ENCODE results near the gene CALML3. TPM values are rescaled to one million over a fixed set of nuclear protein-coding genes. Genes with fewer than 3 reads are reported as not detected.

Gene CALML3
- total RNA-seq, 2 experiments from 2014 or later, result not detected

GRCh38 chr10:5530412-5530806, 5.6 kb downstream of the CALML3 start:
- peaks cover 4% of the 10 kb centered on the region for H3K27me3 Mint-ChIP-seq
- no peaks in the 10 kb centered on the region for H3K9me3 Mint-ChIP-seq (ENCODE audit: low read depth)
- H3K36me3 Mint-ChIP-seq, result no peaks in the 10 kb centered on the region
- no peaks in the 10 kb centered on the region for H3K4me1 Mint-ChIP-seq
- no peak overlapping the region for H3K4me3 Mint-ChIP-seq
- H3K27ac Mint-ChIP-seq, result no peak overlapping the region
- CTCF ChIA-PET, result interaction anchor here (0.7 kb wide), 1 partner anchor 88 kb away, joined by 3 read pairs; no protein-coding TSS in a partner anchor
- no peak for DNase-seq
- no peak for ATAC-seq

DNA sequence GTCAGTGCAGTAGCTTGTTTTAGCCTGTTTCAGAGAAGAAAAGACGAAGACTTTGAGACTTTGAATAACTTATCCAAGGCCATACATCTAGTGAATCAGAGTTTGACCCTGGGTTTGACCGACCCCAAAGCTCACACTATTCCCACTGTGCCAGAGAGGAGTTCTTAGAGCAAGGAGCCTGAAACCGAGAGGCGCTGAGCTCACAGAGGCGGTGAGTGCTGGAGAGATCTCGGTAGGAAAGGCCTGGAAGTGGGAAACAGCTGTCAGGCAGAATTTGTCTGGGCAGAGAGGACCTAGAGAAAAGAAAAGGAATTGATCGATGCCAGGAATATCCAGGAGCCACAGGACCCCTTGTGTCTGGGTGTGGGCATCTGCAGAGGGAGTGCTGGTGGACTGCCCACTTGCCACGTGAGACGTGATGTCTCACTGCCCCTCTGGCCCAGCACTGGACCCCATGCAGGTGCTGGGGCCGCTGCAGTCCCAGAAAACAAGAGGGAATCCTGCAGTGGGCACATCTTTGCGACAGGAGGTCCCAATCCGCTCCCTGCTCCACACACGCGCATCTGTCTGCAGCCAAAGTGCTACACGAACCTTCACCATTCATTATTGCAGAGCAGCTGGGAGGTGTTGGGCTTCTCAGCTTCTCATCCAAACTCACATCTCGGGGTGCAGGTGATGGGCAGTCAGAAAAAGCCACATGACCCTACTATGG, 6.2 kb downstream of the CALML3 start:
- no peak overlapping the region for H3K4me3 Mint-ChIP-seq
- H3K9me3 Mint-ChIP-seq (ENCODE audit: low read depth), result no peaks in the 10 kb centered on the region
- DNase-seq, result no peak
- H3K27me3 Mint-ChIP-seq, result peaks cover 4% of the 10 kb centered on the region
- no peaks in the 10 kb centered on the region for H3K36me3 Mint-ChIP-seq
- H3K27ac Mint-ChIP-seq, result no peak overlapping the region
- CTCF ChIA-PET, result interaction anchor here (0.7 kb wide), 1 partner anchor 89 kb away, joined by 3 read pairs; no protein-coding TSS in a partner anchor
- no peaks in the 10 kb centered on the region for H3K4me1 Mint-ChIP-seq
- ATAC-seq, result no peak

- DNase-seq (no peak), ATAC-seq (no peak)
- Mint-ChIP-seq H3K4me1 (no peaks in the 10 kb centered on the region), H3K36me3 (no peaks in the 10 kb centered on the region), H3K27me3 (peaks cover 4% of the 10 kb centered on the region), H3K27ac (no peak overlapping the region), H3K9me3 (ENCODE audit: low read depth) (no peaks in the 10 kb centered on the region), H3K4me3 (no peak overlapping the region)
- CTCF ChIA-PET, result no interaction called here
Measured at GRCh38 chr10:5531558-5532306, 7.0 kb downstream of the CALML3 start.

- no peaks in the 10 kb centered on the region for H3K36me3 Mint-ChIP-seq
- CTCF ChIA-PET, result no interaction called here
Measured at GRCh38 chr10:5532307-5532605, 7.5 kb downstream of the CALML3 start.

DNA sequence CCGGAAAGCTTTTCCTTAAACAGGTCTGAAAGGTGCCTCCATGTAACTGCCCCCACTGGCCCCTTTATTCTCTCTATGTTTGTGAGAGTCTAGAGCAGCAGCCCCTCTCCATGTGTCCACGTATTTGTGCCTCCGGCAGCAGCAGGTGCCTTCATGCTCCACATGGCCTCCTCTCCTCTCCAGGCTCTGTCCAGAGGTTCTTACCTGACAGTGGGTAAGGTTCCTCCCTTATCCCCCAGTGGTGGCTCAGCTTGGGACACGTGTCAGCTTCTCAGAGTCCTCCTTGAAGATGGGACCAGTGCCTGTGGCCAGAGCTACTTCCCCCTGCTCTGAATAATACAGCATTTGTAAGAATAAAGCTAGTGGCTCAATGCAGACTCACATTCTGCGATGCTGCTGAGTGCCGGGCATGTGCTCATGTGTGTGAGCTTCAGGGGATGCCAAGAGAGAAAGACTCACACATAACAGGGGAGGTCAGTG, 7.9 kb downstream of the CALML3 start:
- CTCF ChIA-PET, result no interaction called here
- no peaks in the 10 kb centered on the region for H3K36me3 Mint-ChIP-seq
- peaks cover 4% of the 10 kb centered on the region for H3K27me3 Mint-ChIP-seq
- DNase-seq (no peak), ATAC-seq (no peak)
- H3K9me3 Mint-ChIP-seq (ENCODE audit: low read depth), result no peaks in the 10 kb centered on the region
- no peaks in the 10 kb centered on the region for H3K4me1 Mint-ChIP-seq
- H3K4me3 Mint-ChIP-seq, result no peak overlapping the region
- no peak overlapping the region for H3K27ac Mint-ChIP-seq

More at GRCh38 chr10:5532307-5532605, 7.5 kb downstream of the CALML3 start:
- peaks cover 4% of the 10 kb centered on the region for H3K27me3 Mint-ChIP-seq
- DNase-seq, result no peak
- no peak overlapping the region for H3K27ac Mint-ChIP-seq
- ATAC-seq, result no peak
- H3K4me3 Mint-ChIP-seq, result no peak overlapping the region
- no peaks in the 10 kb centered on the region for H3K4me1 Mint-ChIP-seq
- no peaks in the 10 kb centered on the region for H3K9me3 Mint-ChIP-seq (ENCODE audit: low read depth)

GRCh38 chr10:5533098-5533731, 8.5 kb downstream of the CALML3 start:
- ATAC-seq (no peak), DNase-seq (no peak)
- no peak overlapping the region for H3K4me3 Mint-ChIP-seq
- no peaks in the 10 kb centered on the region for H3K4me1 Mint-ChIP-seq
- CTCF ChIA-PET, result no interaction called here
- H3K36me3 Mint-ChIP-seq, result no peaks in the 10 kb centered on the region
- H3K27ac Mint-ChIP-seq, result no peak overlapping the region
- H3K27me3 Mint-ChIP-seq, result peaks cover 9% of the 10 kb centered on the region
- no peaks in the 10 kb centered on the region for H3K9me3 Mint-ChIP-seq (ENCODE audit: low read depth)

DNA sequence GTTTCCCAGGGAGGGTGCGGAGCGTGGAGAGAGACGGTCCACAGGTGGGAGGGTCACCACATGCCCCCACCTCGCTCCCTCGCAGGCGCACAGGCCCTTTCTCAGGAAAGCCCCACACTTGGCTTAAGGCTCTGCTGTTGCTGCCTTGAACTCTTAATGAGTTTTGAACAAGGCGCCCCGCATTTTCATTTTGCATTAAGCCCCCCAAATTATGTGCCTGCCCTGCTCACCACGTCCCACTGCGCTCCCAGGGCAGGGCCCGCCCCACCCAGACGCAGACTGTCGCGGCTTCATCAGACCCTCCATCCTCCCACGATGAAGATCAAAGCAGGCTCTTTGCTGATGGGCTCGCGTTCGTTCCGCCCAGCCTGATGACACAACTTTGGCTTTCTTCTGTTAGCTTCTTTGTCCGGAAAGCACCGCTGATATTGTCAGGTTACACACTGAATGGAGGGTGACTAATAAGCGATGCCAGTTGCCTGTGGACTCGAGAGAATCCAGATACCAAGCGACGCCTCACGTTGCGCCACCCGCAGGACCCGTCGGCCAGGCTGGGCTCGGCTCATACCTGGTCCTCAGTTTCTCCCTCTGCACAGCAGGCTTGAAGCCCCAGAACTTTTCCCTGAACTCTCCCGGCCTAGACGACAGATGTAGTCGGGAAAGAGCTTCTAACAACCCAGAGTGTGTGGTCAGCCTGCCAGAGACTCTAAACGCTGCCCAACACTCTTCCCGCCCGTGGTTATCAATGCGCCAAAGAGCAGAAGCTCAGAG, 9.5 kb downstream of the CALML3 start:
- Mint-ChIP-seq H3K36me3 (no peaks in the 10 kb centered on the region), H3K27me3 (peaks cover 16% of the 10 kb centered on the region)
- CTCF ChIA-PET, result no interaction called here

GRCh38 chr10:5534880-5535856, 10.4 kb downstream of the CALML3 start:
- Mint-ChIP-seq H3K27ac (no peak overlapping the region), H3K27me3 (peaks cover 16% of the 10 kb centered on the region), H3K9me3 (ENCODE audit: low read depth) (no peaks in the 10 kb centered on the region), H3K36me3 (no peaks in the 10 kb centered on the region), H3K4me1 (no peaks in the 10 kb centered on the region), H3K4me3 (no peak overlapping the region)
- CTCF ChIA-PET, result no interaction called here
- DNase-seq, result no peak
- ATAC-seq, result no peak

More for the DNA sequence above, 9.5 kb downstream of the CALML3 start:
- Mint-ChIP-seq H3K9me3 (ENCODE audit: low read depth) (no peaks in the 10 kb centered on the region), H3K27ac (no peak overlapping the region), H3K4me3 (no peak overlapping the region), H3K4me1 (no peaks in the 10 kb centered on the region)
- ATAC-seq (no peak), DNase-seq (no peak)

DNA sequence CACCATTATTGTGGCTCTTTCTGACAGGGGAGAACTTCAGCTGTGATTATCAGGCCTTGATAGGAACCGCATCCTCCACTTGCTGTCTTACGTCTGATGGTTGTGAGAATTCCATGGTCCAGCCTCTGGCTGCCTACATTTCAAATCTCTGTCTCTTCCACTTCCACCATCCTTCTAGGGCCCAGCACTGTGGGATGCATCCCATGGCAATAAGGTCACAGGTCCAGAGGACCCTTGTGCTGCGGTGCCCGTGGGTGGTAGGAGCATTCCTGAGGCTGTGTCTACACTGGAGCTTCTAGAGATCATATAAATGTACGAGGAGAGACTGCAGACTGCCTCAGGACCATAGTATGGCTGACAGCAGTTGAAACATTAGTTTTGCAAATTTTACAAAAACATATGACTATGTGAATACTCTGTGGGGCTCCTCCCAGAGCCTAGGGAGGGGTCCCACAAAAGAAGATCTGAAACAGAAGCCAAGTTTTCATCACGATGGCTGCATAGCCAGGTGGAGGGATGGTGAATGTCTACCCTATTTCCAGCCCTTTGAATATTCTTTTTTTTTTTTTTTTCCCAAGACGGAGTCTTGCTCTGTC, 11.8 kb downstream of the CALML3 start:
- DNase-seq (no peak), ATAC-seq (no peak)
- H3K4me1 Mint-ChIP-seq, result no peaks in the 10 kb centered on the region
- H3K27me3 Mint-ChIP-seq, result peaks cover 26% of the 10 kb centered on the region
- peaks cover 2% of the 10 kb centered on the region for H3K36me3 Mint-ChIP-seq
- H3K27ac Mint-ChIP-seq, result no peak overlapping the region
- no peak overlapping the region for H3K4me3 Mint-ChIP-seq
- CTCF ChIA-PET, result no interaction called here
- H3K9me3 Mint-ChIP-seq (ENCODE audit: low read depth), result peaks cover 4% of the 10 kb centered on the region

DNA sequence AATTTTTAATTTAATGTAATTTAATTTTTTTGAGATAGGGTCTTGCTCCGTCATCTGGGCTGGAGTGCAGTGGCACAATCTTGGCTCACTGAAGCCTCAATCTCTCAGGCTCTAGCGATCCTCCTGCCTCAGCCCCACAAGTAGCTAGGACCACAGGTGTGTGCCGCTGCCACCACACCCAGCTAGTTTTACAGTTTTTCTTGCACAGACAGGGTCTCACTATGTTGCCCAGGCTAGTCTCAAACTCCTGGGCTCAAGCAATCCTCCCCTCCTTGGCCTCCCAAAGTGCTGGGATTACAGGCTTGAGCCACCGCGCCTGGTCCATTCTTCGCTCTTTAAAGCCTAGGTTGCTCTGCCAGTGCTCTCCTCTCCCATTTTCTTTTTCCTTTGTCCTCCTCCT, 12.9 kb downstream of the CALML3 start:
- DNase-seq (no peak), ATAC-seq (no peak)
- Mint-ChIP-seq H3K9me3 (ENCODE audit: low read depth) (peaks cover 6% of the 10 kb centered on the region), H3K27me3 (peaks cover 26% of the 10 kb centered on the region), H3K4me3 (no peak overlapping the region), H3K27ac (no peak overlapping the region), H3K36me3 (peaks cover 4% of the 10 kb centered on the region), H3K4me1 (no peaks in the 10 kb centered on the region)
- CTCF ChIA-PET, result no interaction called here

DNA sequence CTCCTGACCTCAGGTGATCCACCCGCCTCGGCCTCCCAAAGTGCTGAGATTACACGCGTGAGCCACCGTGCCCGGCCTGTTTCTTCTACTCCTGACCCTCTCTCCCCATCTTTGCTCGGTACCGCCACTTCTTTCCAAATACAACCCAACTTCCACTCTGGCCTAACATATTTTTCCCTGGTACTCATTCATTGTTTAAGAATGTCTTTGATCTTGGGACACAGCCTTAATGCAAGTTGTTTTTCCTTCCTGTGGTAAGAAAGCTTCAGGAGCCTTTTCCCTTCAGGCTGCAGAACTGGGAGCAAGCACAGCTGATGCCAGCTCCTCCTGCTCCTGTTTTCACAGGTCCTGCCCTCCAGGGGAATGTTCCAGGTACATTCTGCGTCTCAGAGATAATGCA, 13.7 kb downstream of the CALML3 start:
- no peak overlapping the region for H3K27ac Mint-ChIP-seq
- H3K36me3 Mint-ChIP-seq, result peaks cover 4% of the 10 kb centered on the region
- H3K9me3 Mint-ChIP-seq (ENCODE audit: low read depth), result peaks cover 6% of the 10 kb centered on the region
- DNase-seq (no peak), ATAC-seq (no peak)
- H3K27me3 Mint-ChIP-seq, result peaks cover 31% of the 10 kb centered on the region
- no peak overlapping the region for H3K4me3 Mint-ChIP-seq
- CTCF ChIA-PET, result interaction anchor here (0.6 kb wide), 1 partner anchor 90 kb away, joined by 3 read pairs; no protein-coding TSS in a partner anchor
- no peaks in the 10 kb centered on the region for H3K4me1 Mint-ChIP-seq
